ENCODE data around the gene TMEM150B. TPM values are rescaled to one million over a fixed set of nuclear protein-coding genes. Genes with fewer than 3 reads are reported as not detected.

TMEM150B gene
- total RNA-seq, 1 experiment from 2014 or later, result not detected

DNA sequence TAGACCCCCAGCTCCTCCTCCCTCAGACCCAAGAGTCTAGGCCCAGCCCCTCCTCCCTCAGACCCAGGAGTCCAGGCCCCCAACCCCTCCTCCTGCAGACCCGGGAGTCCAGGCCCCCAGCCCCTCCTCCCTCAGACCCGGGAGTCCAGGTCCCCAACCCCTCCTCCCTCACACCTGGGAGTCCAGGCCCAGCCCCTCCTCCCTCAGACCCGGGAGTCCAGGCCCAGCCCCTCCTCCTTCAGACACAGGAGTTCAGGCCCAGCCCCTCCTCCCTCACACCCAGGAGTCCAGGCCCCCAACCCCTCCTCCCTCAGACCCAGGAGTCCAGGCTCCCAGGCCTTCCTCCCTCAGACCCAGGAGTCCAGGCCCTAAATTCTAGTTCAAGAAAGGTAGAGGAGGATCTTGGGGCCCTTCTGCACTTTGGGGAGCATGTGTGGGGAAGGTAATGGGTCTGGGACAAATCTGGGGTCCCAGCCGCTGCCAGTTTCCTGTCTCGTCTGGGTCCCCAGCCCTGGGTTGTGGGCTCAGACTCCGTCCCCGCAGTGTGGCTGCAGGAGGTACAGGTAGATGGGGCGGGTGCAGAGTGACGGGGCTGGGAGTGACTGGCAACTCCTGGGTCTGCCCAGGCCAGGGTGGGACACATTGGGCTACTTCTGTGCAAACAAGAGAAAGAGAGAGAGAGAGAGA is 48.3 kb upstream of the TMEM150B start:
- CTCF ChIA-PET, result interaction anchor here (1.0 kb wide), 1 partner anchor 10 kb away, joined by 5 read pairs; no protein-coding TSS in a partner anchor
- Histone ChIP-seq H3K9ac (ENCODE audit: low read length) (no peak overlapping the region), H4K20me1 (ENCODE audit: low read length) (no peaks in the 10 kb centered on the region), H3K27ac (ENCODE audit: low read length) (peak overlapping the region; percentile 6; the same call in 1 of the 2 replicates), H3K9me2 (replicated peaks; ENCODE audit: low read length) (no peaks in the 10 kb centered on the region), H3K27me3 (ENCODE audit: low read length) (no peaks in the 10 kb centered on the region), H3K79me2 (ENCODE audit: low read length) (no peaks in the 10 kb centered on the region), H3K9me3 (ENCODE audit: low read length) (no peaks in the 10 kb centered on the region), H3K36me3 (ENCODE audit: low read depth, low read length) (no peaks in the 10 kb centered on the region), H3K4me1 (ENCODE audit: insufficient read depth, low read length) (peaks cover 49% of the 10 kb centered on the region), H3F3A (ENCODE audit: low read length, unreplicated experiment) (peaks cover 5% of the 10 kb centered on the region), H2AFZ (ENCODE audit: low read length) (0 out of 2 replicates have a peak overlapping the region, but pooled peaks have one; percentile 17), H3K4me2 (ENCODE audit: low read length) (peak overlapping the region; percentile 71), H3K4me3 (ENCODE audit: low read length) (no peak overlapping the region)
- TF ChIP-seq EZH2phosphoT487 (IDR thresholded peaks at IDR 0.05; ENCODE audit: borderline replicate concordance, low read length) (no peak), EZH2 (IDR thresholded peaks at IDR 0.05; ENCODE audit: low read length, unreplicated experiment) (no peak)
- intact Hi-C loops (cut with micrococcal nuclease), result loop anchor here (5.0 kb wide), 1 partner anchor 71 kb away; no protein-coding TSS in a partner anchor
- ATAC-seq (peak; percentile 1; the same call in 1 of the 2 replicates), DNase-seq (no peak)
- POLR2A ChIA-PET (ENCODE audit: unreplicated experiment), result no interaction called here
- no TSS peak for BruUV-seq (replicated peaks)

DNA sequence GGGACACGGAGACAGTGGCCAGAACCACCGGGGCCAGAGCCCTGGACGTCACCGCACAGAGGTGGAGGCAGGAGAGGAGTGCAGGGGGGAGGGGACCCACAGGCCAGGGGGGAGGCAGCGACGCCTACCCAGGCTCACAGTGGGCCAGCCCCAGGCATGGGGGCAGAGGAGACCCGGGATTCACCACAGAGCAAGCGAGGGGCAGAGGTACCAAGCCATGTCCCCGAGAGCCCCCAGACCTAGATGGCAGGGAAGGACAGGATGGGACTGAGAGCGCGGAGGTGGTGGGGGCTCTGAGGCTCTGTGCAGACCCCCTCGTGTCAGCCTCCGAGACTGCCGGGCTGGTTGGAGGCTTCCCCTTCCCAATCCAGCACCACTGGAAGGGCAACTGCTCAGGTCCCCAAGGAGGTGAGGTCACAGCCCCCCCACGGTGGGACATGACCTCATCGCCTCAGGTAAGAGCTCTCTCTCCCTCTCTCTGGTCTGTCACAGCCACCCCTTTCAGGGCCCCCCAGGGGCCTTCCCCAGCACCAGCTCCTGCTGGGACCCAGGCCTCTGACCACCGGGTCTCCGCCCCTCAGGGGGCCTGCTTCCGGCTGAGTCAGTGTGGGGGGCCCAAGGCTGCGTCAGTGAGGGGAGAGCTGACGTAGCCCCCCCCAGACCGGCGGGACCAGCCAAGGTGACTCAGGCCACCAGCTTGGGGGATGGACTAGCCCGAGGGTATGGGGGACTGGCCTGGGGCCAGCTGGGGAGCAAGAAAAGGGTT is 47.4 kb upstream of the TMEM150B start:
- DNase-seq (peak; percentile 57), ATAC-seq (no peak)
- ChIA-PET CTCF (no interaction called here), POLR2A (ENCODE audit: unreplicated experiment) (interaction anchor here (0.6 kb wide), 1 partner anchor 34 kb away, joined by 3 read pairs; no protein-coding TSS in a partner anchor)
- Histone ChIP-seq H3K27me3 (ENCODE audit: low read length) (no peaks in the 10 kb centered on the region), H3F3A (ENCODE audit: low read length, unreplicated experiment) (peaks cover 5% of the 10 kb centered on the region), H4K20me1 (ENCODE audit: low read length) (no peaks in the 10 kb centered on the region), H3K4me1 (ENCODE audit: insufficient read depth, low read length) (peaks cover 49% of the 10 kb centered on the region), H3K4me3 (ENCODE audit: low read length) (no peak overlapping the region), H3K79me2 (ENCODE audit: low read length) (no peaks in the 10 kb centered on the region), H2AFZ (ENCODE audit: low read length) (no peak overlapping the region), H3K9ac (ENCODE audit: low read length) (no peak overlapping the region), H3K36me3 (ENCODE audit: low read depth, low read length) (no peaks in the 10 kb centered on the region), H3K9me2 (replicated peaks; ENCODE audit: low read length) (no peaks in the 10 kb centered on the region), H3K27ac (ENCODE audit: low read length) (no peak overlapping the region), H3K9me3 (ENCODE audit: low read length) (no peaks in the 10 kb centered on the region), H3K4me2 (ENCODE audit: low read length) (peak overlapping the region; percentile 25)
- no TSS peak for BruUV-seq (replicated peaks)
- TF ChIP-seq, protein P1, sequence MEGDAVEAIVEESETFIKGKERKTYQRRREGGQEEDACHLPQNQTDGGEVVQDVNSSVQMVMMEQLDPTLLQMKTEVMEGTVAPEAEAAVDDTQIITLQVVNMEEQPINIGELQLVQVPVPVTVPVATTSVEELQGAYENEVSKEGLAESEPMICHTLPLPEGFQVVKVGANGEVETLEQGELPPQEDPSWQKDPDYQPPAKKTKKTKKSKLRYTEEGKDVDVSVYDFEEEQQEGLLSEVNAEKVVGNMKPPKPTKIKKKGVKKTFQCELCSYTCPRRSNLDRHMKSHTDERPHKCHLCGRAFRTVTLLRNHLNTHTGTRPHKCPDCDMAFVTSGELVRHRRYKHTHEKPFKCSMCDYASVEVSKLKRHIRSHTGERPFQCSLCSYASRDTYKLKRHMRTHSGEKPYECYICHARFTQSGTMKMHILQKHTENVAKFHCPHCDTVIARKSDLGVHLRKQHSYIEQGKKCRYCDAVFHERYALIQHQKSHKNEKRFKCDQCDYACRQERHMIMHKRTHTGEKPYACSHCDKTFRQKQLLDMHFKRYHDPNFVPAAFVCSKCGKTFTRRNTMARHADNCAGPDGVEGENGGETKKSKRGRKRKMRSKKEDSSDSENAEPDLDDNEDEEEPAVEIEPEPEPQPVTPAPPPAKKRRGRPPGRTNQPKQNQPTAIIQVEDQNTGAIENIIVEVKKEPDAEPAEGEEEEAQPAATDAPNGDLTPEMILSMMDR (conservative IDR thresholded peaks at IDR 0.05; ENCODE audit: low read depth, low read length), result no peak
- no peak for TF ChIP-seq EZH2 (IDR thresholded peaks at IDR 0.05; ENCODE audit: low read length, unreplicated experiment)
- TF ChIP-seq EZH2phosphoT487 (IDR thresholded peaks at IDR 0.05; ENCODE audit: borderline replicate concordance, low read length), result no peak
- intact Hi-C loops (cut with micrococcal nuclease), result loop anchor here (5.0 kb wide), 1 partner anchor 70 kb away; no protein-coding TSS in a partner anchor

DNA sequence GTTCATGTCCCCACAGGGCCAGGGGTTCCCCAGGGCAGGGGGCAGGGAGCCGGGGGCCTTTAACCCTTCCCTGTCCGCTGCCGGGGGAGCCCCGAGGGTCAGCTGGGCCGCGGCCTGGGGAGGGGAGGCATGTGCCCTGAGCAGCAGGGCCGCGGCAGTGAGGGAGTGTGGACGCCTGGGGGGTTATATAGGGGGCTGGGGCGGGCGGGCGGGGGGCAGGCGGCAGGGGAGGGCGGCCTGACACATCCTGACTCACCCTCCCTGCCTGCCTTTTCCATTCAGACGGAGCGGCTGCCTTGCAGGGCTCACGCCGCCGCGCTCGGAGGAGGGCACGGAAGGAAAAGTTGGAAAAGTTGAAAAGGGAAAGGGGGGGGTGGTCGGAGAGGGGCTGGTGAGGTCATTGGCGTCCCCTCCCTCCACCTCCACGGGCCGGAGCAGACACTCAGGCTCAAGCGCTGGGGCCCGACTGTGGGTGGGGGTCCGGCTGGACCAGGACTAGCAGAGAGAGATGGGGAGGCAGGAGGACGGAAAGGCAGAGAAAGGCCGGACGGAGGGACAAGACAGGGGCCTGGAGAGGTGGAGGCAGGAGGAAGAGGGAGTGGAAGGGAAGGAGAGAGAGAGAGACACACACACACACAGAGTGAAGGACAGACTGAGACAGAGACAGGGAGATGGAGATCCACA is 45.3 kb upstream of the TMEM150B start, which contains the start of gene IL11:
Gene IL11 (minus strand): TSS at position 159 of the 684 bp plus-strand sequence. CDS start 153 bp downstream, at position 6.
- POLR2A ChIA-PET (ENCODE audit: unreplicated experiment), result no interaction called here
- H3K9ac ChIP-seq (ENCODE audit: low read length), result peak within 1 kb of the TSS; percentile 63

More for the DNA sequence above, 45.3 kb upstream of the TMEM150B start, which contains the start of gene IL11:
- peaks cover 5% of the 10 kb centered on the region for H3F3A ChIP-seq (ENCODE audit: low read length, unreplicated experiment)
- H3K9me2 ChIP-seq (replicated peaks; ENCODE audit: low read length), result no peaks in the 10 kb centered on the region
- H3K4me2 ChIP-seq (ENCODE audit: low read length), result peak within 1 kb of the TSS; percentile 98
- H3K4me3 ChIP-seq (ENCODE audit: low read length), result peak within 1 kb of the TSS; percentile 77
- peak; percentile 45 for ATAC-seq
- H2AFZ ChIP-seq (ENCODE audit: low read length), result peak within 1 kb of the TSS; percentile 66
- DNase-seq, result peak; percentile 63
- TF ChIP-seq EZH2 (IDR thresholded peaks at IDR 0.05; ENCODE audit: low read length, unreplicated experiment), result no peak
- no peak for TF ChIP-seq EZH2phosphoT487 (IDR thresholded peaks at IDR 0.05; ENCODE audit: borderline replicate concordance, low read length)
- TF ChIP-seq, protein P1 (conservative IDR thresholded peaks at IDR 0.05; ENCODE audit: low read depth, low read length), result no peak
- no peaks in the 10 kb centered on the region for H3K36me3 ChIP-seq (ENCODE audit: low read depth, low read length)
- intact Hi-C loops (cut with micrococcal nuclease), result loop anchor here (5.0 kb wide), 1 partner anchor 68 kb away; no protein-coding TSS in a partner anchor
- H3K4me1 ChIP-seq (ENCODE audit: insufficient read depth, low read length), result peaks cover 44% of the 10 kb centered on the region
- no TSS peak for BruUV-seq (replicated peaks)
- CTCF ChIA-PET, result no interaction called here
- H3K27me3 ChIP-seq (ENCODE audit: low read length), result no peaks in the 10 kb centered on the region
- peak within 1 kb of the TSS; percentile 14; the same call in 1 of the 2 replicates for H3K27ac ChIP-seq (ENCODE audit: low read length)
- no peaks in the 10 kb centered on the region for H4K20me1 ChIP-seq (ENCODE audit: low read length)
- no peaks in the 10 kb centered on the region for H3K79me2 ChIP-seq (ENCODE audit: low read length)
- no peaks in the 10 kb centered on the region for H3K9me3 ChIP-seq (ENCODE audit: low read length)

All from PC-3 (cell line).